ENCODE results near the gene PCED1A.
"Not testable (repeated sequence)": the region's sequence is repeated elsewhere in the genome, so short reads cannot be mapped to it uniquely, and the experiment has no call there.

Gene PCED1A

GRCh38 chr20:2826655-2827054, 13.8 kb downstream of the PCED1A start:
- no peak for DNase-seq (ENCODE audit: low read depth)

- no peak for DNase-seq (ENCODE audit: low read depth)
Measured at GRCh38 chr20:2825761-2826160, 14.7 kb downstream of the PCED1A start.

- peak; percentile 18 for DNase-seq (ENCODE audit: low read depth)
Measured at GRCh38 chr20:2822073-2822472, 18.4 kb downstream of the PCED1A start.

- DNase-seq (ENCODE audit: low read depth): no peak
Measured at GRCh38 chr20:2820896-2821869, 19.3 kb downstream of the PCED1A start.

GRCh38 chr20:2820084-2820895, 20.2 kb downstream of the PCED1A start:
- DNase-seq (ENCODE audit: low read depth): no peak

GRCh38 chr20:2817891-2818595, 22.4 kb downstream of the PCED1A start:
- DNase-seq (ENCODE audit: low read depth): no peak

GRCh38 chr20:2817341-2817726, 23.1 kb downstream of the PCED1A start:
- no peak for DNase-seq (ENCODE audit: low read depth)

GRCh38 chr20:2816583-2817340, 23.7 kb downstream of the PCED1A start:
- DNase-seq (ENCODE audit: low read depth): no peak

- DNase-seq (ENCODE audit: low read depth): no peak
Measured at GRCh38 chr20:2816030-2816582, 24.3 kb downstream of the PCED1A start, which contains the start of gene TMEM239. Gene TMEM239 (plus strand): TSS chr20:2816364. CDS start chr20:2816555, 191 bp downstream.

GRCh38 chr20:2815242-2815900, 25.1 kb downstream of the PCED1A start:
- DNase-seq (ENCODE audit: low read depth): no peak

- DNase-seq (ENCODE audit: low read depth): no peak
Measured at GRCh38 chr20:2814587-2815051, 25.8 kb downstream of the PCED1A start, which contains the start of gene C20orf141. Gene C20orf141 (plus strand): TSS chr20:2814987. CDS start chr20:2815185, 198 bp downstream.

GRCh38 chr20:2814076-2814475, 26.4 kb downstream of the PCED1A start:
- no peak for DNase-seq (ENCODE audit: low read depth)

- no peak for DNase-seq (ENCODE audit: low read depth)
Measured at GRCh38 chr20:2812189-2812588, 28.3 kb downstream of the PCED1A start.

- no peak for DNase-seq (ENCODE audit: low read depth)
Measured at GRCh38 chr20:2809690-2810089, 30.8 kb downstream of the PCED1A start.

GRCh38 chr20:2807929-2808328, 32.5 kb downstream of the PCED1A start:
- not testable (repeated sequence) for DNase-seq (ENCODE audit: low read depth)

- no peak for DNase-seq (ENCODE audit: low read depth)
Measured at GRCh38 chr20:2807019-2807418, 33.4 kb downstream of the PCED1A start.

- no peak for DNase-seq (ENCODE audit: low read depth)
Measured at GRCh38 chr20:2806351-2806701, 34.1 kb downstream of the PCED1A start.

GRCh38 chr20:2805689-2806350, 34.6 kb downstream of the PCED1A start:
- no peak for DNase-seq (ENCODE audit: low read depth)

- no peak for DNase-seq (ENCODE audit: low read depth)
Measured at GRCh38 chr20:2804852-2805688, 35.4 kb downstream of the PCED1A start.

All from activated T-cell treated with anti-CD3 and anti-CD28 coated beads for 24 hours (primary cell).